Loucy (cell line): ENCODE measurements around the gene EFCAB7.
"Not testable (repeated sequence)": the region's sequence is repeated elsewhere in the genome, so short reads cannot be mapped to it uniquely, and the experiment has no call there.

Experiments
- CTCF ChIP-seq: fragments of 200-600 bp; sonication (generic); conservative IDR thresholded peaks from 2 replicates; pipeline ENCODE4 v1.5.1; 2014; ENCODE audit warnings: mild to moderate bottlenecking, antibody characterized with exemption, low read length
- EZH2phosphoT487 ChIP-seq: fragments of 200-600 bp; IDR thresholded peaks from 2 replicates; pipeline ENCODE4 v1.6.1; 2018; ENCODE audit warnings: antibody characterized with exemption, mild to moderate bottlenecking, moderate library complexity, borderline replicate concordance

DNA sequence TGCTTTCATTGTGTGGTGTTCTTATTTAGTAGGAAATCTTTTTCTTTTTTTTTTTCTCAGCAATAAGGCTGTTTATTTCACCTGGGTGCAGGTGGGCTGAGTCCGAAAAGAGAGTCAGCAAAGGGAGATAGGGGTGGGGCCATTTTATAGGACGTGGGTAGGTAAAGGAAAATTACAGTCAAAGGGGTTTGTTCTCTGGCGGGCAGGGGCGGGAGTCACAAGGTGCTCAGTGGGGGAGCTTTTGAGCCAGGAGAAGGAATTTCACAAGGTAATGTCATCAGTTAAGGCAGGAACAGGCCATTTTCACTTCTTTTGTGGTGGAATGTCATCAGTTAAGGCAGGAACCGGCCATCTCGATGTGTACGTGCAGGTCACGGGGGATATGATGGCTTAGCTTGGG, 49.4 kb downstream of the EFCAB7 start:
- not testable (repeated sequence) for TF ChIP-seq CTCF, EZH2phosphoT487
